ENCODE results near the gene LNPEP.

GRCh38 chr5:96968074-96968473, 32.2 kb downstream of the LNPEP start:
- no peak for TF ChIP-seq CTCF (IDR thresholded peaks at IDR 0.05)
- no peak for TF ChIP-seq POLR2AphosphoS5 (IDR thresholded peaks at IDR 0.05; ENCODE audit: insufficient read depth in 1 of 2, low read depth in 1 of 2)

All from vagina (tissue), 2 donors.